Measurements from ENCODE around the gene NTF4.

DNA sequence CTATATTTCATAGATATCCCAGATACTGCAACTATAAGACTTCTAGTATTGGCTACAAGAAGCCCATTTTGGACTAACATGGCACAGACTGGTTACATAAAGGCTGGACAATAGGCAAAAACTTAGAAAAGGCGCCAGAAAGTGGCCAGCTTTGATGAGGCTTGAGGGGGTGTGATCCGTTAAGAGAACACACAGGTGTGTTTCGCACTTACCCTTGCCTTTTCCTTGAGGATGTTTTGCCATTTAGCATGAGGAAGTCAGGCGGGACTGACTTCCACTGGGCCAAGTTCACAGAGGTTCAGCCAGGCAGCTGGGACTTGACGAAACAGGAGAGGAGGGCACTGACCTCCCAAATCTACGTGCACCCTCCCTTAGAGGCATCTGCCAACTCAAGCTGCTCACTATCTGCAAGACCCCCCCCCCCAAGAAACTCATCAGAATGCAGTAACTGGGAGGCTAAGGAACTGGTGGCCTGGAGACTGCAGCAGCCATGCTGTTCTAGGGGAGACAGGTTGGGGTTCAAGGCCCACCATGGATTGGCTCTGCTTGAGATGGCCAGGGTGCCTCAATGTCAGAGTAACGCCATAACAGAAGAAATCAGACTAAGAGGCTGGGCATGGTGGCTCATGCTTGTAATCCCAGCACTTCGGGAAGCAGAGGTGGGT, 45.1 kb upstream of the NTF4 start:
- no peak for TF ChIP-seq TAF1 (IDR thresholded peaks at IDR 0.05; ENCODE audit: borderline replicate concordance, insufficient read depth, low read length)
- TF ChIP-seq POLR2AphosphoS5 (IDR thresholded peaks at IDR 0.05; ENCODE audit: low read depth, low read length): 0 out of 2 replicates have a peak, but pooled peaks have one; percentile 41
- TF ChIP-seq REST (IDR thresholded peaks at IDR 0.05; ENCODE audit: insufficient read depth in 1 of 2, low read depth in 2 of 2, low read length in 2 of 2): no peak
- TF ChIP-seq SIN3A (IDR thresholded peaks at IDR 0.05; ENCODE audit: borderline replicate concordance, insufficient read depth, low read length): no peak

All from PFSK-1 (cell line).